H1 (cell line): ENCODE data around the gene IFNB1. TPM values are rescaled to one million over a fixed set of nuclear protein-coding genes. Genes with fewer than 3 reads are reported as not detected.

Source experiments
- CTCF ChIA-PET: fragments of 300-600 bp; sonication (Branson Sonifier 250); formaldehyde crosslinking; loops from one replicate; lab custom pipeline; 2021; ENCODE audit not compliant: partially characterized antibody; lab: Charles Lee
- POLR2A ChIA-PET: fragments of 300-600 bp; sonication (Branson Sonifier 250); formaldehyde crosslinking; loops from one replicate; lab custom pipeline; 2021; ENCODE audit warnings: inconsistent platforms; ENCODE audit not compliant: partially characterized antibody; lab: Charles Lee
- DNase-seq, 2 experiments: peaks; one replicate each; pipeline versions ENCODE4 v3.0.0 to v3.0.0-alpha.2; 2010 to 2022; ENCODE audit warnings: low spot score in 2 of 2, low read depth in 1 of 2, mixed read lengths in 1 of 2
- FAIRE-seq: peaks from 2 replicates; lab custom pipeline; 2011; peaks lifted over from hg19 to GRCh38; lab: Jason Lieb, UNC
- H2AFZ ChIP-seq: 2 replicates; pipeline ENCODE4 v1.8.1; 2012; ENCODE audit warnings: low read length, inconsistent platforms
- H2AK5ac ChIP-seq: 2 replicates; pipeline ENCODE4 v1.6.1; 2013; ENCODE audit warnings: low read depth, low read length
- H2BK120ac ChIP-seq: replicated peaks from 2 replicates; pipeline ENCODE3; 2013; ENCODE audit warnings: low read depth, low read length, inconsistent platforms
- H2BK12ac ChIP-seq: 2 replicates; pipeline ENCODE4 v1.6.1; 2013; ENCODE audit warnings: low read depth, low read length
- H2BK15ac ChIP-seq: 2 replicates; pipeline ENCODE4 v1.6.1; 2013; ENCODE audit warnings: low read length
- H2BK20ac ChIP-seq: 2 replicates; pipeline ENCODE4 v1.6.1; 2013; ENCODE audit warnings: low read length
- H2BK5ac ChIP-seq: 2 replicates; pipeline ENCODE4 v1.6.1; 2013; ENCODE audit warnings: low read depth, low read length
- H3K14ac ChIP-seq: 2 replicates; pipeline ENCODE4 v1.6.1; 2013; ENCODE audit warnings: inconsistent platforms; ENCODE audit not compliant: insufficient read length
- H3K18ac ChIP-seq: 2 replicates; pipeline ENCODE4 v1.6.1; 2013; ENCODE audit warnings: low read length; ENCODE audit errors: extremely low read depth
- H3K23ac ChIP-seq: 2 replicates; pipeline ENCODE4 v1.6.1; 2013; ENCODE audit warnings: inconsistent platforms; ENCODE audit not compliant: insufficient read length
- H3K23me2 ChIP-seq: 2 replicates; pipeline ENCODE4 v1.6.1; 2013; ENCODE audit warnings: low read depth, low read length
- H3K27ac ChIP-seq: 2 replicates; pipeline ENCODE4 v1.6.1; 2011; ENCODE audit warnings: low read depth, low read length, inconsistent platforms
- H3K27me3 ChIP-seq, 4 experiments: replicated peaks in 1 of 4; 1 replicate in 1 of 4; 2 replicates in 3 of 4; pipeline versions ENCODE4 v1.6.1 to v1.8.1; 2011 to 2013; ENCODE audit warnings: low read length in 3 of 4, mild to moderate bottlenecking in 3 of 4, inconsistent platforms in 2 of 4, mixed read lengths in 2 of 4, moderate library complexity in 1 of 4; ENCODE audit not compliant: control insufficient read depth in 3 of 4, insufficient read depth in 3 of 4; ENCODE audit errors: extremely low read depth in 1 of 4
- H3K36me3 ChIP-seq, 4 experiments: 2 replicates each; pipeline versions ENCODE4 v1.6.1 to v1.8.1; 2011 to 2013; ENCODE audit warnings: mild to moderate bottlenecking in 4 of 4, low read length in 3 of 4, moderate library complexity in 2 of 4, control low read depth in 1 of 4, inconsistent platforms in 1 of 4; ENCODE audit not compliant: insufficient read depth in 4 of 4, control insufficient read depth in 2 of 4
- H3K4ac ChIP-seq: replicated peaks from 2 replicates; pipeline ENCODE3; 2013; ENCODE audit warnings: low read length, low read depth, mixed read lengths, inconsistent platforms; ENCODE audit not compliant: insufficient read length
- H3K4me1 ChIP-seq, 4 experiments: replicated peaks in 1 of 4; 1 replicate in 1 of 4; 2 replicates in 3 of 4; pipeline versions ENCODE4 v1.6.1 to v1.8.1; 2011 to 2013; ENCODE audit warnings: low read length in 3 of 4, inconsistent platforms in 2 of 4, mixed read lengths in 1 of 4; ENCODE audit not compliant: insufficient read depth in 4 of 4, control insufficient read depth in 3 of 4
- H3K4me2 ChIP-seq, 2 experiments: 2 replicates each; pipeline versions ENCODE4 v1.6.1 to v1.8.1; 2011 to 2013; ENCODE audit warnings: low read depth in 2 of 2, low read length in 2 of 2, control low read depth in 1 of 2, inconsistent platforms in 1 of 2, mild to moderate bottlenecking in 1 of 2; ENCODE audit not compliant: insufficient read depth in 1 of 2
- H3K4me3 ChIP-seq, 4 experiments: fragments of 200-600, 300-600 bp in 1 of 4; sonication (generic), shearing (Covaris generic), sonication (Bioruptor Twin) in 1 of 4; 2 replicates each; pipeline versions ENCODE4 v1.5.1 to v1.8.1; 2011 to 2016; ENCODE audit warnings: low read length in 4 of 4, low read depth in 3 of 4, control low read depth in 2 of 4, inconsistent platforms in 2 of 4, mild to moderate bottlenecking in 2 of 4, mixed read lengths in 1 of 4, moderate library complexity in 1 of 4; ENCODE audit not compliant: insufficient read depth in 2 of 4; ENCODE audit errors: extremely low read depth in 1 of 4
- H3K56ac ChIP-seq: replicated peaks from 2 replicates; pipeline ENCODE3; 2013; ENCODE audit warnings: low read depth, mild to moderate bottlenecking, mixed read lengths, low read length, inconsistent platforms; ENCODE audit not compliant: insufficient read length
- H3K79me1 ChIP-seq: 2 replicates; pipeline ENCODE4 v1.6.1; 2013; ENCODE audit warnings: low read depth, low read length, control low read depth
- H3K79me2 ChIP-seq, 2 experiments: 2 replicates each; pipeline versions ENCODE4 v1.6.1 to v1.8.1; 2012 to 2013; ENCODE audit warnings: low read length in 2 of 2, mild to moderate bottlenecking in 2 of 2, inconsistent platforms in 1 of 2; ENCODE audit not compliant: insufficient read depth in 2 of 2, control insufficient read depth in 1 of 2
- H3K9ac ChIP-seq, 4 experiments: replicated peaks in 1 of 4; 1 replicate in 1 of 4; 2 replicates in 3 of 4; pipeline versions ENCODE4 v1.6.1 to v1.8.1; 2011 to 2013; ENCODE audit warnings: low read depth in 3 of 4, low read length in 3 of 4, control low read depth in 2 of 4, mild to moderate bottlenecking in 2 of 4, moderate library complexity in 2 of 4, inconsistent platforms in 1 of 4; ENCODE audit errors: extremely low read depth in 1 of 4
- H3K9me3 ChIP-seq, 2 experiments: 2 replicates each; pipeline versions ENCODE4 v1.6.1 to v1.8.1; 2012 to 2013; ENCODE audit warnings: mild to moderate bottlenecking in 2 of 2, moderate library complexity in 2 of 2, control low read depth in 1 of 2, inconsistent platforms in 1 of 2, low read depth in 1 of 2, low read length in 1 of 2, mixed read lengths in 1 of 2; ENCODE audit not compliant: insufficient read depth in 2 of 2
- H4K20me1 ChIP-seq, 2 experiments: replicated peaks in 1 of 2; 2 replicates each; pipeline versions ENCODE3 to v1.8.1; 2011 to 2013; ENCODE audit warnings: inconsistent platforms in 2 of 2, low read length in 2 of 2, mild to moderate bottlenecking in 1 of 2; ENCODE audit not compliant: insufficient read depth in 2 of 2, control insufficient read depth in 1 of 2
- H4K5ac ChIP-seq: 2 replicates; pipeline ENCODE4 v1.6.1; 2013; ENCODE audit warnings: low read length, low read depth, mixed read lengths, inconsistent platforms; ENCODE audit not compliant: insufficient read length
- H4K8ac ChIP-seq: 2 replicates; pipeline ENCODE4 v1.8.0; 2013; ENCODE audit warnings: mild to moderate bottlenecking, moderate library complexity, low read length, inconsistent platforms; ENCODE audit not compliant: insufficient read depth; ENCODE audit errors: extremely low read depth
- H4K91ac ChIP-seq: replicated peaks from 2 replicates; pipeline ENCODE3; 2013; ENCODE audit warnings: low read length, mixed read lengths, inconsistent platforms; ENCODE audit not compliant: insufficient read length
- GTF2F1 ChIP-seq: IDR thresholded peaks from 2 replicates; pipeline ENCODE4 v1.6.1; 2012; ENCODE audit warnings: low read depth, low read length, improper control_type of control experiment, borderline replicate concordance
- KDM1A ChIP-seq: fragments of 200-600, 300-600 bp; sonication (generic); IDR thresholded peaks from 2 replicates; pipeline ENCODE4 v1.7.1; 2016; ENCODE audit warnings: mild to moderate bottlenecking, low read length, borderline replicate concordance
- RNF2 ChIP-seq: fragments of 200-900, 300-1000 bp; sonication (generic); IDR thresholded peaks from 2 replicates; pipeline ENCODE4 v1.7.1; 2016; ENCODE audit warnings: borderline replicate concordance, low read depth, mild to moderate bottlenecking, antibody characterized with exemption, low read length; ENCODE audit not compliant: poor library complexity, severe bottlenecking; ENCODE audit errors: missing control alignments
- polyA plus RNA-seq, 7 experiments: library from polyadenylated mRNA; depleted of rRNA in 3 of 7; stranded (reverse) in 5 of 7; unstranded in 2 of 7; fragments of >200 nt in 5 of 7; fragments of 200-250 nt in 2 of 7; gene quantifications; 1 replicate in 5 of 7; 2 replicates in 1 of 7; 4 replicates in 1 of 7; pipeline versions ENCODE4 v1.2.1 to v1.2.3, GENCODE V29; 2011 to 2013; ENCODE audit warnings: missing spikeins in 2 of 7, mixed read lengths in 2 of 7
- total RNA-seq: library from RNA; stranded (reverse); fragmentation: NEBNext Ultra II Directional; extraction: Animal tissue kit (Norgen Biotek cat#: 25700); gene quantifications from 2 replicates; pipeline ENCODE4 v1.2.1, GENCODE V29; 2021

IFNB1 gene
- total and polyA plus RNA-seq, 2 of the 8 experiments (the other 6 are each of a cell fraction or from before 2014, with no cell fraction given), result not detected

DNA sequence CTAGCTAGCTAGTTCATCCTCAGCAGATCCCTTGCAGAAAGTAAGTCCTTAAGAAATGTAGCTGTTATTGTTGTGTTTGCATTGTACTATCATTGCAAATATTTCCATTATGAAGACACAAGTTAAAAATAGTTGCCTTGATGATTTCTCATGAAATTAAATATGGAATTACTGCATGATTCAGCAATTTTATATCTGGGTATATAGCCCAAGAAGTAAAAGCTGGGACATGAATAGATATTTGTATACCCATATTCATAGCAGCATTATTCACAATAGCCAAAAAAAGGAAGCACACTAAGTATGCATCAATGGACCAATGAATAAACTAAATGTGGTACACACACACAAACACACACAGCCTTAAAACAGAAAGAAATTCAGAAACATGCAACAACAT is 6.8 kb downstream of the IFNB1 start:
- Histone ChIP-seq H3K79me2 (no peaks in the 10 kb centered on the region), H4K91ac (no peak overlapping the region), H4K5ac (no peak overlapping the region), H2AFZ (no peak overlapping the region), H3K9me3 (no peaks in the 10 kb centered on the region), H2BK15ac (no peak overlapping the region), H3K14ac (no peak overlapping the region), H4K20me1 (no peaks in the 10 kb centered on the region), H3K18ac (no peak overlapping the region), H3K23ac (no peak overlapping the region), H3K4me2 (no peak overlapping the region), H3K4me1 (no peaks in the 10 kb centered on the region), H3K79me1 (no peaks in the 10 kb centered on the region), H2BK120ac (no peak overlapping the region), H3K27me3 (no peaks in the 10 kb centered on the region), H3K56ac (no peak overlapping the region), H3K9ac (no peak overlapping the region), H3K4me3 (no peak overlapping the region), H4K8ac (no peak overlapping the region), H3K4ac (no peak overlapping the region), H2AK5ac (no peak overlapping the region), H2BK20ac (no peak overlapping the region), H3K23me2 (no peaks in the 10 kb centered on the region), H2BK12ac (no peak overlapping the region)
- DNase-seq, result no peak
- POLR2A ChIA-PET, result no interaction called here
- FAIRE-seq, result no peak
- TF ChIP-seq KDM1A, result no peak
- TF ChIP-seq GTF2F1, result no peak
- no peak for TF ChIP-seq RNF2
- TF ChIP-seq, all 59 proteins: peak for 0
- H2BK5ac ChIP-seq, result no peak overlapping the region
- H3K27ac ChIP-seq, result no peak overlapping the region
- CTCF ChIA-PET, result interaction anchor here (0.8 to 2.4 kb wide), 6 partner anchors 8 to 34 kb away, joined by 3 to 13 read pairs (median 6); no protein-coding TSS in a partner anchor
- H3K36me3 ChIP-seq, result no peaks in the 10 kb centered on the region
